Uterus (tissue), 2 donors: Measurements from ENCODE around the gene CD9.

Source experiments
- CTCF ChIP-seq, 4 experiments: fragments of 200-600 bp in 2 of 4; fragments of 450-650 bp in 2 of 4; sonication (generic) in 2 of 4; IDR thresholded peaks; one replicate each; pipeline ENCODE4 v1.5.1; 2016 to 2019; ENCODE audit warnings: antibody characterized with exemption in 4 of 4, mild to moderate bottlenecking in 2 of 4, moderate library complexity in 1 of 4
- POLR2A ChIP-seq, 2 donors: fragments of 450-650 bp; IDR thresholded peaks; one replicate each; pipeline ENCODE4 v1.6.1; 2016; ENCODE audit warnings: antibody characterized with exemption in 2 of 2, mild to moderate bottlenecking in 1 of 2, moderate library complexity in 1 of 2

- no peak for TF ChIP-seq POLR2A (IDR thresholded peaks at IDR 0.05)
- no peak for TF ChIP-seq CTCF (IDR thresholded peaks at IDR 0.05)
These were observed 84.1 kb downstream of the CD9 start for GRCh38 chr12:6284273-6284672.
